Right forelimb (tissue), 1 donor: ENCODE measurements around the gene KCNQ1.
A peak's percentile ranks its signal among the peaks of the same experiment; 100 is the strongest.

ENCODE experiments used
- DNase-seq: peaks from one replicate; pipeline ENCODE4 v3.0.0-alpha.2; 2018

KCNQ1 gene

GRCh38 chr11:2527621-2528291 is 82.9 kb downstream of the KCNQ1 start:
- DNase-seq: peak; percentile 39

GRCh38 chr11:2528301-2529050 is 83.7 kb downstream of the KCNQ1 start:
- DNase-seq: peak; percentile 36

- peak; percentile 36 for DNase-seq
Measured at GRCh38 chr11:2529173-2529572, 84.4 kb downstream of the KCNQ1 start.

GRCh38 chr11:2529636-2530035 is 84.8 kb downstream of the KCNQ1 start:
- DNase-seq: peak; percentile 24

- DNase-seq: peak; percentile 27
Measured at GRCh38 chr11:2530131-2530854, 85.5 kb downstream of the KCNQ1 start.

GRCh38 chr11:2530855-2531200 is 86.0 kb downstream of the KCNQ1 start:
- DNase-seq: peak; percentile 32

GRCh38 chr11:2531277-2531986 is 86.6 kb downstream of the KCNQ1 start:
- peak; percentile 87 for DNase-seq

- DNase-seq: peak; percentile 53
Measured at GRCh38 chr11:2531987-2532703, 87.3 kb downstream of the KCNQ1 start.

- DNase-seq: peak; percentile 95
Measured at GRCh38 chr11:2532704-2533586, 88.1 kb downstream of the KCNQ1 start.

GRCh38 chr11:2533587-2534133 is 88.9 kb downstream of the KCNQ1 start:
- peak; percentile 84 for DNase-seq

GRCh38 chr11:2534134-2534956 is 89.5 kb downstream of the KCNQ1 start:
- DNase-seq: peak; percentile 38

GRCh38 chr11:2534957-2535672 is 90.3 kb downstream of the KCNQ1 start:
- DNase-seq: peak; percentile 41

GRCh38 chr11:2535673-2536439 is 91.0 kb downstream of the KCNQ1 start:
- DNase-seq: peak; percentile 37

- peak; percentile 39 for DNase-seq
Measured at GRCh38 chr11:2536440-2536989, 91.7 kb downstream of the KCNQ1 start.

- DNase-seq: peak; percentile 1
Measured at GRCh38 chr11:2537010-2537705, 92.3 kb downstream of the KCNQ1 start.

GRCh38 chr11:2537896-2538724 is 93.3 kb downstream of the KCNQ1 start:
- DNase-seq: peak; percentile 61

GRCh38 chr11:2538951-2539350 is 94.1 kb downstream of the KCNQ1 start:
- peak; percentile 26 for DNase-seq
